ENCODE data around the gene USP37. TPM values are rescaled to one million over a fixed set of nuclear protein-coding genes. Genes with fewer than 3 reads are reported as not detected.

The USP37 gene
- total and polyA plus RNA-seq, 2 of the 4 experiments (the other 2 are of a cell fraction), result 1.6 to 6.5 TPM

GRCh38 chr2:218577482-218578220 lies 9.5 kb upstream of the USP37 start:
- H3K79me1 ChIP-seq (ENCODE audit: low read depth in 1 of 2, low read length in 2 of 2), result peaks cover 18 to 57% of the 10 kb centered on the region in 2 experiments
- H2AK9ac ChIP-seq (replicated peaks; ENCODE audit: low read depth, low read length, poor library complexity), result no peak overlapping the region
- H3K9me1 ChIP-seq (ENCODE audit: insufficient read depth, low read length), result peaks cover 8% of the 10 kb centered on the region
- 0 out of 2 replicates have a peak overlapping the region, but pooled peaks have one; percentile 20 for H2AK5ac ChIP-seq (ENCODE audit: low read depth, low read length)
- no peak overlapping the region for H3K18ac ChIP-seq (ENCODE audit: low read depth, low read length)
- no peak overlapping the region for H2AFZ ChIP-seq (replicated peaks; ENCODE audit: low read length, poor library complexity)
- no TSS peak for BruUV-seq (replicated peaks)
- no peaks in the 10 kb centered on the region for H3K27me3 ChIP-seq (ENCODE audit: control insufficient read depth, insufficient read depth, low read length)
- H3K9ac ChIP-seq (ENCODE audit: low read depth, low read length), result no peak overlapping the region
- no peak overlapping the region for H2BK5ac ChIP-seq (ENCODE audit: low read depth, low read length, poor library complexity, severe bottlenecking)
- H3K14ac ChIP-seq (replicated peaks; ENCODE audit: low read depth, low read length), result no peak overlapping the region
- no peak overlapping the region for H3K56ac ChIP-seq (ENCODE audit: extremely low read depth, insufficient read depth, low read length)
- no peak overlapping the region for H2BK15ac ChIP-seq (ENCODE audit: low read depth, low read length)
- peak overlapping the region; percentile 66; the same call in 1 of the 2 replicates for H3K23ac ChIP-seq (ENCODE audit: low read depth, low read length)
- no peak overlapping the region for H4K8ac ChIP-seq (ENCODE audit: low read depth in 2 of 2, low read length in 2 of 2)
- no peak overlapping the region; the same call in 1 of the 2 replicates for H4K91ac ChIP-seq (ENCODE audit: insufficient read depth, low read depth, low read length)
- no peak overlapping the region for H2BK120ac ChIP-seq (ENCODE audit: low read depth, low read length)
- H3K9me3 ChIP-seq (ENCODE audit: control insufficient read depth, insufficient read depth, low read length), result no peaks in the 10 kb centered on the region
- ChIA-PET CTCF (interaction anchor here (1.0 kb wide), 1 partner anchor 15 kb away, joined by 3 read pairs; no protein-coding TSS in a partner anchor), POLR2A (ENCODE audit: unreplicated experiment) (no interaction called here)
- intact Hi-C loops (cut with micrococcal nuclease) (no loop called here), dilution Hi-C loops (cut with HindIII; ENCODE audit: low sequenced_read_pairs, unreplicated experiment) (no loop called here), in situ Hi-C loops (cut with MboI; ENCODE audit: low sequenced_read_pairs) (no loop called here)
- TF ChIP-seq BHLHE40 (IDR thresholded peaks at IDR 0.05; ENCODE audit: low read depth, low read length) (no peak), USF2 (IDR thresholded peaks at IDR 0.05; ENCODE audit: low read depth, low read length) (no peak), POLR2A (IDR thresholded peaks at IDR 0.05; ENCODE audit: low read depth, low read length) (no peak), FOS (IDR thresholded peaks at IDR 0.05; ENCODE audit: low read depth, low read length) (no peak)
- no peak overlapping the region for H2BK20ac ChIP-seq (ENCODE audit: low read depth, low read length)
- H4K5ac ChIP-seq (ENCODE audit: low read depth, low read length), result no peak overlapping the region
- H3K4me1 ChIP-seq (ENCODE audit: control insufficient read depth, insufficient read depth, low read length), result peaks cover 2% of the 10 kb centered on the region; the same call in 1 of the 2 replicates
- no peak overlapping the region for H3K4me3 ChIP-seq (ENCODE audit: insufficient read depth, low read depth, low read length)
- 86% methylated on average over 2 of the region's 3 CpGs; no CpG with 5 or more reads in 1 of the 2 experiments for WGBS, 2 experiments (ENCODE audit: extremely low coverage in 2 of 2, insufficient read length in 1 of 2)
- ATAC-seq (ENCODE audit: low read depth) (no peak), DNase-seq (no peak)
- H3K4ac ChIP-seq (ENCODE audit: low read depth, low read length), result no peak overlapping the region
- no peak overlapping the region for H3K4me2 ChIP-seq (ENCODE audit: low read depth, low read length)
- peaks cover 13% of the 10 kb centered on the region for H4K20me1 ChIP-seq (ENCODE audit: insufficient read depth, low read length)
- H3K27ac ChIP-seq (ENCODE audit: insufficient read depth, low read length), result no peak overlapping the region
- H3K36me3 ChIP-seq (ENCODE audit: control insufficient read depth, insufficient read depth, low read length), result peaks cover 7% of the 10 kb centered on the region

Data from IMR-90 (cell line).